IMR-90 (cell line): Measurements from ENCODE around the gene FGF12.

Experiments
- BHLHE40 ChIP-seq: fragments of 150-350 bp; IDR thresholded peaks from 2 replicates; pipeline ENCODE4 v1.6.1; 2016; ENCODE audit warnings: mild to moderate bottlenecking, low read depth, low read length
- CEBPB ChIP-seq: IDR thresholded peaks from 2 replicates; pipeline ENCODE4 v1.6.1; 2012; ENCODE audit warnings: low read depth, low read length, improper control_type of control experiment
- CHD1 ChIP-seq: IDR thresholded peaks from 2 replicates; pipeline ENCODE4 v1.6.1; 2012; ENCODE audit warnings: low read depth, low read length, improper control_type of control experiment
- MAFK ChIP-seq: IDR thresholded peaks from 2 replicates; pipeline ENCODE4 v1.6.1; 2012; ENCODE audit warnings: low read depth, low read length, improper control_type of control experiment
- MXI1 ChIP-seq: IDR thresholded peaks from 2 replicates; pipeline ENCODE4 v1.6.1; 2012; ENCODE audit warnings: low read depth, mild to moderate bottlenecking, low read length, moderate library complexity, borderline replicate concordance
- POLR2A ChIP-seq: IDR thresholded peaks from 2 replicates; pipeline ENCODE4 v1.6.1; 2012; ENCODE audit warnings: mild to moderate bottlenecking, low read depth, low read length
- RAD21 ChIP-seq: IDR thresholded peaks from 2 replicates; pipeline ENCODE4 v1.6.1; 2012; ENCODE audit warnings: low read length, improper control_type of control experiment
- SMC3 ChIP-seq: fragments of 150-350 bp; IDR thresholded peaks from 2 replicates; pipeline ENCODE4 v1.6.1; 2016; ENCODE audit warnings: low read depth, mild to moderate bottlenecking, antibody characterized with exemption, low read length, moderate library complexity
- TF ChIP-seq, protein P1 (sequence below): conservative IDR thresholded peaks from 2 replicates; pipeline ENCODE4 v1.5.1; 2012; ENCODE audit warnings: mild to moderate bottlenecking, low read depth, low read length, improper control_type of control experiment
- TF ChIP-seq, protein P2 (sequence below): fragments of 150-350 bp; IDR thresholded peaks from 2 replicates; pipeline ENCODE4 v1.6.1; 2016; ENCODE audit warnings: low read depth, mild to moderate bottlenecking, low read length, moderate library complexity, borderline replicate concordance
- TF ChIP-seq, protein P3 (sequence below): fragments of 150-350 bp; IDR thresholded peaks from 2 replicates; pipeline ENCODE4 v1.6.1; 2017; ENCODE audit warnings: mild to moderate bottlenecking, antibody characterized with exemption, low read length, low read depth

DNA sequence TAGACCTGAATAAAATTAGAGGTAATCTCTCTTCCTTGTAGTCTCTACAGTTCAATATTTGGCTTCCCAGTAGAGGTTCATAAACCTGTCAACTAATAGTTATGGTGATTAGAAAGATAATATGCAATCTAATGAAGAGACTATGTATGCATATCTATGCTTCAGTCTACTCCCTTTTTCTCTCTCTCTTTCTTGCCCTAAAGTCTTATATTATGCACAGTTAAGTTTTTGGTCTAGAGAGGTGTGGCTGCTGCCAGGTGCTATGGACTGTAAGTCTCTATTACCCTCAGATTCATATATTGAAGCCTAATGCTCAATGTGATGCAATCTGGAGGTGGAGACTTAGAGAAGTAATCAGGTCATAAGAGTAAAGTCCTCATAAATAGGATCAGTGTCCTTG lies 413.7 kb downstream of the FGF12 start:
- TF ChIP-seq RAD21 (no peak), POLR2A (no peak), MAFK (no peak), SMC3 (no peak), CEBPB (no peak), CHD1 (no peak), BHLHE40 (no peak), MXI1 (no peak)
- TF ChIP-seq, protein P1, sequence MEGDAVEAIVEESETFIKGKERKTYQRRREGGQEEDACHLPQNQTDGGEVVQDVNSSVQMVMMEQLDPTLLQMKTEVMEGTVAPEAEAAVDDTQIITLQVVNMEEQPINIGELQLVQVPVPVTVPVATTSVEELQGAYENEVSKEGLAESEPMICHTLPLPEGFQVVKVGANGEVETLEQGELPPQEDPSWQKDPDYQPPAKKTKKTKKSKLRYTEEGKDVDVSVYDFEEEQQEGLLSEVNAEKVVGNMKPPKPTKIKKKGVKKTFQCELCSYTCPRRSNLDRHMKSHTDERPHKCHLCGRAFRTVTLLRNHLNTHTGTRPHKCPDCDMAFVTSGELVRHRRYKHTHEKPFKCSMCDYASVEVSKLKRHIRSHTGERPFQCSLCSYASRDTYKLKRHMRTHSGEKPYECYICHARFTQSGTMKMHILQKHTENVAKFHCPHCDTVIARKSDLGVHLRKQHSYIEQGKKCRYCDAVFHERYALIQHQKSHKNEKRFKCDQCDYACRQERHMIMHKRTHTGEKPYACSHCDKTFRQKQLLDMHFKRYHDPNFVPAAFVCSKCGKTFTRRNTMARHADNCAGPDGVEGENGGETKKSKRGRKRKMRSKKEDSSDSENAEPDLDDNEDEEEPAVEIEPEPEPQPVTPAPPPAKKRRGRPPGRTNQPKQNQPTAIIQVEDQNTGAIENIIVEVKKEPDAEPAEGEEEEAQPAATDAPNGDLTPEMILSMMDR: no peak
- TF ChIP-seq, protein P2, sequence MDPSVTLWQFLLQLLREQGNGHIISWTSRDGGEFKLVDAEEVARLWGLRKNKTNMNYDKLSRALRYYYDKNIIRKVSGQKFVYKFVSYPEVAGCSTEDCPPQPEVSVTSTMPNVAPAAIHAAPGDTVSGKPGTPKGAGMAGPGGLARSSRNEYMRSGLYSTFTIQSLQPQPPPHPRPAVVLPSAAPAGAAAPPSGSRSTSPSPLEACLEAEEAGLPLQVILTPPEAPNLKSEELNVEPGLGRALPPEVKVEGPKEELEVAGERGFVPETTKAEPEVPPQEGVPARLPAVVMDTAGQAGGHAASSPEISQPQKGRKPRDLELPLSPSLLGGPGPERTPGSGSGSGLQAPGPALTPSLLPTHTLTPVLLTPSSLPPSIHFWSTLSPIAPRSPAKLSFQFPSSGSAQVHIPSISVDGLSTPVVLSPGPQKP: no peak
- TF ChIP-seq, protein P3, sequence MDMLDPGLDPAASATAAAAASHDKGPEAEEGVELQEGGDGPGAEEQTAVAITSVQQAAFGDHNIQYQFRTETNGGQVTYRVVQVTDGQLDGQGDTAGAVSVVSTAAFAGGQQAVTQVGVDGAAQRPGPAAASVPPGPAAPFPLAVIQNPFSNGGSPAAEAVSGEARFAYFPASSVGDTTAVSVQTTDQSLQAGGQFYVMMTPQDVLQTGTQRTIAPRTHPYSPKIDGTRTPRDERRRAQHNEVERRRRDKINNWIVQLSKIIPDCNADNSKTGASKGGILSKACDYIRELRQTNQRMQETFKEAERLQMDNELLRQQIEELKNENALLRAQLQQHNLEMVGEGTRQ: no peak
